Hematopoietic multipotent progenitor cell treated with erythropoietin and hydrocortisone succinate and interleukin-3 and kit ligand, for 15 days (in vitro differentiated cells): ENCODE measurements around the gene PTPRM.

ENCODE experiments used
- DNase-seq: peaks from one replicate; pipeline ENCODE4 v3.0.0-alpha.2; 2015; ENCODE audit warnings: low spot score

Gene PTPRM

DNA sequence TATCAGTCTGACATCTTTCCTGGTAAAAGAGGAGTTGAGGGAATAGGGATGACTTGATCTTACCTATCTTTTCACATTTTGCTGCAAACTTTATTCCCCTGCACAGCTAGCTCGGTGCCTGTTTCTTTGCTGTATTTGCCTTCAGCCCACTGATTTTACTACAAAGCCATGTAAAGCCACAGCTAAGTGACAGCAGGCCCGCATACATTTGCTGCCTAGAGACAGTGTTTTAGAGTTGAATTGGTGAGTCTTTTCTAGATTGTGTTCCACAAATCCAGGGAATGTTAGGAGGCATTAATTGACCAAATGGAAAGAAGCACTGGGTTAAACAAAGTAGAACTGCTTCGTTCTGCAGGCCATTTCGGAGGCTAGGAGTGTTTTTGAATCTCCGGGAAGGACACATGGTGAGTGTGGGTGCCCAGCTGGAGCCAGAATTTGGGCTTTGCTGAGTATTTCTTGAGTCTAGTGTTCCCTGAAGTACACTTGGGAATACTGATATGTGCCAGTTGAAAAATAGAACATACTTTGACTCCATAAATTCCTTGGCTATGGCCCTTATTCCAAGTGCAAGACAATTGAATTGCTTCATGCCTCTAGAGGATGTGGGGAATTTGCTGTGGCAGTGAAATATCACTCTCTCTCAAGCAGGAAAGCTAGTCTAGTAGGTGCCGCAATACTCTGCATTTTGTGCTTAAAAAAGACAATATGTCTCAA, 329.8 kb downstream of the PTPRM start:
- no peak for DNase-seq

DNA sequence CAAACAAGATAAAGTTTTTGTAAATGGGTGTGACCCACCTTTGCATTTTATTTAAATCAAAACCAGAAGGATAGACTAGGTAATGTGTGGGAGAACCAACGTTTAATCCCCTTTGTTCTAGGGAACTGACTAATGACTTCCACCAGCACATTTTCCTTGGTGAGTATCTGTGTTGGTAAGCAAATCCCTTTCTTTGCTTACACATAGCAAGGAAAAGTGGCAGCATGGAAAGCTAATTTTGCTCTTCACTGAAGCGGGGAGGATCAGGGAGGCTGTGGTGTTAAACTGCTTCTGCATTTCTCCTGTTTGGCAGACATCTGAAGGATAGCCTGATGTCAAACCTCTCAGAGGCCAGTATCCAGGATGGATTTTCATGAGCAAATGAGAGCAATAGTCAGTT, 331.1 kb downstream of the PTPRM start:
- DNase-seq: no peak

DNA sequence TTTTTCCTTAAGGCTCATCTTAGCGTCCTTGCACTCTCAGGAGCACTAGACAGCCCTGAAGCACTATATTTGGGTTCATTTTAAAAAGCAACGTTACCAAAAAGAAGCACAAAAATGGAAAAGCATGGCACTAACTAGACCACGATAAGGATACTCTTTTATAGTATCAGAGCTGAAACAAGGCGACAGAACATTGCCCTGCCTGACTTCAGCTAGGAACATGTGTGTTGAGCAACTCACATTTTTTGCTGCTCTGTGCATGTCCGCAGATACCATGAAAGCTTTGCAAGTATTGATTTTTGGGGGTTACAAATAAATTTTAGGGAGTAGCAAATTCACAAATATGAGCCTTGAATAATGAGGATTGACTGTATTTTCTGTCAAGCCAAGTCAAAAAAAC, 332.0 kb downstream of the PTPRM start:
- DNase-seq: no peak

DNA sequence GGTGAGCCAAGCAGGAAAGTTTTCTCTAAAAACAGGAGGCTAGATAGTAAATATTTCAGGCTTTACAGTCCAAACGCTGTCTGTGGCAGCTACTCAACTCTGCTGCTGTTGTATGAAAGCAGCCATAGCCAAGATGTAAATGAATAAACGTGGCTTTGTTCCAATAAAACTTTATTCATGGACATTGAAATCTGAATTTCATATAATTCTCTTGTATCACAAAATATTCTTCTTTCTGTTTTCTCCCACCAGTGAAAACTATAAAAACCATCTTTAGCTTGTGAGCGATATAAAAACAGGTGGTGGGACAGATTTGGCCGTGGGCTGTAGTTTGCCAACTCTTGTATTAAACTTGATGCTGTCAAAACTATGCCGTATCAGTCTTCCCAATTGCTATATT, 333.0 kb downstream of the PTPRM start:
- no peak for DNase-seq

DNA sequence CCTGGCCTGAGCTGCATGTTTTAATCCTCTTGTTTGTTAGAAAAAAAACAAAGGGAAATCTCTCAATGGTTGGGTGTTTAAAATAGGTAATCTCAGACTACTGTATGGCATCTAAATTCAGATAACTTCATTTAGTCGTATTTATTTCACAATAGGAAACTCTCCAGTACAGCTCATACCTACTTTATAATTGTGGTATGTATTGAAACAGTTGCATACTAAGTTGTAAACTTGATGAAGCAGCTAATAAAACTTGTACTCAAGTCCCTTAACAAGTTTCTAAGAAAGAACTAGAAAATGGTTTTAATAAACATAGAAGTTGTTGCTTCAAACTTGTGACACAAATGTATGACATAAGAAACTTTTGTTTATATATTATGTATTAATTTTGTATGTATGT, 334.5 kb downstream of the PTPRM start:
- no peak for DNase-seq

DNA sequence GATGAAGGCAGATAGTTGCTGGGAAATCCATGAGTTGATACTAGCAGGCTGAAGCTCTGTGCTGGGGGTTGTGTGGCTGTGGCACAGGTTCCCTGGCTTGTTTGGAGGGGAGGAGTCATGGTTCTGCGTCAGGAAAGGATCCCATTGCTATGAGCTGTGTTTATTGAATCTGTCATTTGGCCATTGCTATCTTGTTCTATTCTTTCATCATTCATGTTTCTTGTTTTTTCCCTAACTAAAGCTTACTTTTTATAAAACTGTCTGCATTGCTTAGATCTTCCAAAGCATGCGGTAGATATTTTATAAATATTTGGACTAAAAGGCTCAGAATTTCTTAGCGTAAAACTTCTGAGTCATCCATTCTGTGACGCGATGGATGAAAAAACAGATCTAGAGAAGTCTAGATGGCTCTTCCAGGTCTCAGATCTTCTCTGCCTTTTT, 335.3 kb downstream of the PTPRM start:
- no peak for DNase-seq

DNA sequence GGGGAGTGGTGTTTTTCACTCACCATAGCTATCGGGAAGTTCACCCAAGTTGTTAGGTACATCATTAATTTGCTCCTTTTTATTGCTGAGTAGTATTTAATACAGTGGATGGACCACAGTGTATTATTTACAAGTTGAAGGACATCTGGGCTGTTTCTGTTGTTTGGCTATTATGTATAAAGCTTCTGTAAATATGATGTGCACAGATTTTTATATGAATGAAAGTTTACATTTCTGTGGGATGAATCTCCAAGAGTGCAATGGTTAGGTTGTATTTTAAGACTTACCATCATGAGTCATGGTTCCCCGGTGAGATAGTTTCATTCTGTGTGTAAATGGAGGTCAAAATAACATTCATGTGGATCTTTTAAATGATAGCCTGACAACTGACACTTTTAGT, 337.4 kb downstream of the PTPRM start:
- DNase-seq: no peak

DNA sequence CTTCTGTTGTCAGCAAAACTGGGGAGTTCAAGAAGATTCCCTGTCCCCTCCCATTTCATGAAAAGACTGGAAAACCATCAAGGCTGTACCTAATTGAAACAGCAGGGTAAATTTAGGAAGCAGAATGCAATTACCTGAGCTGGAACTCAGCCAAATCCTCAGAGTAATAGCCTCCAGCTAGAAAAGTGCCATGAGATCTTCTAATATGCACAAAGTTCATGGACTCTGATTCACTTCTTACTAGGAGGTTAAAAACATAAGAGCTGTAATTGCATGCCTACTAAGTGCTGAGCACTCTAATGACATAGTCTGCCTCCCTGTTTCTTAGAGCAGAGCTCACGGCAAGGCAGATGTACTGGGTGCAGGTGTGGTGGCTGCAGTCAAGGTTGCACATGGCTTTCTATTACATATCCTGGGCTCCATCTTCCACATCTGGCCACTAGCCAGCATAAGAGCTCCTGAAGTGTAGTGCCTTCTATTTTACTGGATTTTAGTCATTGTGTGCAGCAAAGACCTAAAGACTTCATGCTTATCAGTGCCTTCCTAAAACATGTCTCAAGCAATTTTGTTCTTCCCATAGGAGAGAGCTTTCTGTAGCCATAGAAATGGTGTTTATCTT, 341.7 kb downstream of the PTPRM start:
- no peak for DNase-seq

DNA sequence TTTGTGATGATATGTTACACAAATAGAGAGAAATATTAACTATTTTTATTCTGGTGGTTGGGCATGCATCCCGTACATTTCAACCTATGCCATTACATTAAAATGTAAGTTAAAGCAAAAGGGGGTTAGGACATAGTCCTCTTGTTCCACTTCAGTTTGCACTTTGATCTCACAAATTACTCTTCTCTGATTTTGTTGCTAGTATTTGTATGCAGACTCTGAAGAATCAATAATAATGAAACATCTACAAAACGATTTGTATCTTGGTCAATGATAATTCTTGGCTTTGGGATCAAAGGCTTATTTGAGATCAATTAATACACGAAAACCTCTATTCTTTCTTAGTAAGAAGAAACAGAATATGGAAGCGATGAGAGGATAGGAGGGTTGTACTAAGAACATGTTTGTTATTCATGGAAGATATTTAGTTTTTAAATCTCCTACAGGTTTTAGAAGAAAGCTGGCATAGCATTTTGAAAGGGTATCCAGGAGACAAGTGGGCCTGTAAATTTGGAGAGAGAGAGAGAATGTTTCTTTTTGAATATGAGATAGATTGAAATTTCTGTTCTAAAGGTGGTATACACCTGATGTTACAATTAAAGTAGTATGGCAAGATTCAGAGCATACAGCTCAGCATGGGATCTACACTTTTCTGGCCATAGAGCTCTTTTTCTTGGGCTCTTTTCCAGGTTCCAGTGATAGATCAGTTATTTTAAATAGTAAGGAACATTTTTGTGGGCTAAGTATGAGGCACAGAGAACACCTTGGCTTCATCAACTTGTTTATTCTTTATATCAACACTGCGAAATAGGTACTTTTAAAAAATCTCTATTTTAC, 347.9 kb downstream of the PTPRM start:
- no peak for DNase-seq

DNA sequence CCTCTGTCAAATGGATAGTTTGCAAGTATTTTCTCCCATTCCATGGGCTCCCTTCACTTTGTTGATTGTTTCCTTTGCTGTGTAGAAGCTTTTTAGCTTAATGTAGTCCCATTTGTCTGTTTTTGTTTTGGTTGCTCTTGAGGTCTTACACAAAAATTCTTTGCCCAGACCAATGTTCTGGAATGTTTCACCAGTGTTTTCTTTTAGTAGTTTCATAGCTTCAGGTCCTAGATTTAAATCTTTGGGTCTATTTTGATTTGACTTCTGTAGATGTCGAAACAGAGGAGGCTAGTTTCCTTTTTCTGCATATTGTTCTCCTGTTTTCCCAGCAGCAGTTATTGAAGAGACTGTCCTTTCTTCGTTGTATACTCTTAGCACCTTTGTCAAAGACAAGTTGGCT, 351.6 kb downstream of the PTPRM start:
- DNase-seq: no peak

DNA sequence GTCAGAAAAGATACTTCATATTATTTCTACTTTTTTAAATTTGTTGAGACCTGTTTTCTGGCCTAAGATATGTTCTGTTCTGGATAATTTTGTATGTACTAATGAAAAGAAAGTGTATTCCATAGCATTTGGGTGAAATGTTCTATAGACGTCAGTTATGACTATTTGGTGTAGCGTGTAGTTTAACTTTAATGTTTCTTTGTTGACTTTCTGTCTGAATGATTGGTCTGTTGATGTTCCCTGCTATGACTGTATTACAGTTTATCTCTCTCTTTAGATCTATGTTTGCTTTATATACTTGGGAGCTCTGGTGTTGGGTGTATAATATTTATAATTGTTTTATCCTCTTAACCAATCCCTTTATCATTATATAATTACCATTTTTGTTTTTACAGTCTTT, 352.4 kb downstream of the PTPRM start:
- DNase-seq: no peak

DNA sequence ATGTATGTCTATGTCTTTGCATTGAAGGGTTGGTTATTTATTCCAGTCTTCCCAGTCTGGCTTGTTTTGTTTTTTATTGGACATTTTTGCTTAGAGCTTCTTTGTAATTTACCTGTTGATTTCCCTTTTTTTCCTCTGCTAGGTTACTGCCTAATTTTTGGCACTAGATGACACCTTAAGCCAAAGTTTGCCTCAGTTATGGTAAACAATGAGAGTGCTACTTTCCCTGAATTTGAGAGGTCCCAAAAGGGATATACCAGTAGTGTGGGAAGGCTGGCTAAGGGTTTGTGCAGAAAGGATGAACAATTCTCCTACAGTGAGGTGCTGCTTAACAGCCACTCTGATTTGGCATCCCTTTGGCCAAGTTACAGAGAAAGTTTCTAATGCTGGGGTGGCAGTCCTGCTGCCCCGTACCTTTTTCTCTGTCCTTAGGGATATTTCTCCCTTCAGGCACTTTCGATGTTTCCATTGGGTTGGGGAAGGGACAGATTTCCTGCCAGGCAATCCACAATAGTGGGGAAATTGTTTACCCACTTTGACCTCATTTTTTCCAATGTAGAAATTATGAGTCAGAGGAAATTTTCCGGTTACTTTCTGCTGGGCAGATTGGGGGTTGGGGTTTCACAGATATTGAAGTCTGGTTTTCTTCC, 354.9 kb downstream of the PTPRM start:
- no peak for DNase-seq

DNA sequence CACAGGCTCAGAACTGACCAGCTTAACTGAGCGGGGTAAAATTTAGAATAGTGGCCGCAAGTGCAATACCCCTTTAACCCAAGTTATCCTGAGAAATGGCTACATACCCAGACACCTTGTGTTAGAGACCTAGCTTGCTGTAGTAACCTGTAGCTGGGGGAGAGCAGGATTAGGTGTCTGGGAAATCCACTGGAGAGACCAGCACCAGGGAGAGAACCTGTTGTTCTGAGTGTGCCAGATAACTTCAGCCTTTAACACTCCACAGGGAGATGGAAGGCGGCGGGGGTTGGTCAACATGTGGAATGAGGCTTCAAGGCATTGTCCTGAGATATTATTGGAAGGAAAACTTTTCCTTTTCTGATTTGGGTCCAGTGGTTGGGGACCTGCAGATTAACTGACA, 356.0 kb downstream of the PTPRM start:
- no peak for DNase-seq

DNA sequence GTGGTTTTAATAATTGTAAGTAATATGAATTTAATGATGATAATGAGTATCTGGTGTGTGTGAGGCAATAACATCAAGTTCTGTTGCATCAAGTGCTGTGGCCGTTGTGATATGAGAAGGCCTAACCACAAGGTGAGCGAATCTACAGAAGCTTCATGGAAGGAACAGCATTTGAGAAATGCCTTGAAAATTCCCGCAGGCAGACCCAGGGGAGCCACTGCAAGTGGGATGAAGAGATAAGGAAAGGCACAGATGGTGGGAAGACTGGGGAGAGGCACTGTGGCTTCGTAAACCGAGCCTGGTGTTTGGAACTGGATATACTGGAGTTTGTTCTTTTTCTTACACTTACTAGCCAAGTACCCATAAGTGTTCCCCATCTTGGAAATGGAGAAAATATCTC, 357.5 kb downstream of the PTPRM start:
- DNase-seq: no peak

DNA sequence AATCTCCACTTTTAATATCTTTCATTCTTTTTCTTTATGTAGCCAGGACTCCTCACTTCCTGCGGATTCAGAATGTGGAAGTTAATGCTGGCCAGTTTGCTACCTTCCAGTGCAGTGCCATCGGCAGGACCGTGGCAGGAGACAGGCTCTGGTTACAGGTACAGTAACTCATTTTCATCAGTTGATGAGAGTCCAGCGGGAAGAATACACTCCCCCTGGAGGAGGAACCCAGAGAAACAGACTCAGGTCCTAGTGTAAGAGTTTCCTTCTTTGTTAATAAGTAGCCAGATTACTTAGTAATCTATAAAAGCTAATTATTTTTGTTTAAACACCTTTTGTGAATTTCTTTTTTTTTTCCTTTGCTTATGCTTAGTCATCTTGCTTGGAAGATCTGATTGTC, 359.4 kb downstream of the PTPRM start:
- no peak for DNase-seq

DNA sequence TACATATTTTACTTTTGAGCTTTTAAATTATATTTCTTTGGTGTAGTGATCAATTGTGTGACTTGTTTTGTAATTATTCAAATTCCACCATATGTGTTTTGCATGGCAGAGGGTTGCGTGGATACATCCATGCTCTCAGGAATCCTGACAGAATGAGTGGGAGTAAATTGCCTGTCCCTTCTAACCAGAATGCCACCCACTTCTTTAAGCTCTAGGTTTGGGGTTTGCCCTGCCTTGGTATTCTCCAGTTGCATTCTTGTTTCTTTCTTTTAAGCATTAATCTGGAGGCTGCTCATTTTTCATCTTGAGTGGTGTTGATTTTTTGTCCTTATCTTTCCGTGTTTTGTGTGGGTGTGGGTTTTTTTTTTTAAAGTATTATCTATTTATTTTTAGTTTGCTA, 360.0 kb downstream of the PTPRM start:
- no peak for DNase-seq

DNA sequence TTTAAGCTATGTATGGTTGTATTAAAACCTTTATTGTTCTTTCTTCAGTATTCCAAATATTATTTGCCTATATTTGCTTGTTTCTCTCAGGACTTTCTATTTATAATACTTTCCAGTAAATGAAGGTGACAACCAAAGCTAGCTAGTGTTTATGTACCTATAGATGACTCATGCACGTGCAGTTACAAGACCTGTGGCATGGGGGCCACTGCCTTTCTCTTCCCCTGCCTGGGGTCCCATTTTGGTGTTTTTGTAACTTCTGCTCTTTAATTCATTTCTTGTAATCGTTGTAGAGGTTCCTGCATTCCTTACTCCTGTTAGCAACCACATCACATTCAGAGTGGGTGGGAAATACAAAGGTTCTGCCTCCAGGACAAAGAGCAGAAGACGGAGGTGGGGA, 364.6 kb downstream of the PTPRM start:
- DNase-seq: no peak

DNA sequence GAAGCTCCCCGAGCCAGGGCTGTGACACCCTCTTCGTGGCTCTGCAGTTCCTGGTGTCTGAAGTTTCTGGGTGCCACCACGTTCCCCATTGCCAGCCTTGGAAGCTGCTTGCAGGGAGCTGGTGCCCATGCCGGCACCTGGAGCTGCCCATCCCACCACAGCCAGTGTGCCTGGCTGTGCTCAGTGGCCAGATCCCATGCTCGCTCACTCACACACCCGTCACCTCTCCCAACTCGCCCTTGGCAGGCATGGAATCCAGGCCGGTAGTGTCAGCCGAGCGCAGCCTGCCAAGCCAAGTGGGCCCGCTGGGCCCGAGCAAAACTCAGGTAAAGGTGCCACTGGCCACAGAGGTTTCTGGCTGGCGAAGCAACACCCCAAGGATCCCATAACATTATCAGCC, 370.2 kb downstream of the PTPRM start:
- DNase-seq: no peak

DNA sequence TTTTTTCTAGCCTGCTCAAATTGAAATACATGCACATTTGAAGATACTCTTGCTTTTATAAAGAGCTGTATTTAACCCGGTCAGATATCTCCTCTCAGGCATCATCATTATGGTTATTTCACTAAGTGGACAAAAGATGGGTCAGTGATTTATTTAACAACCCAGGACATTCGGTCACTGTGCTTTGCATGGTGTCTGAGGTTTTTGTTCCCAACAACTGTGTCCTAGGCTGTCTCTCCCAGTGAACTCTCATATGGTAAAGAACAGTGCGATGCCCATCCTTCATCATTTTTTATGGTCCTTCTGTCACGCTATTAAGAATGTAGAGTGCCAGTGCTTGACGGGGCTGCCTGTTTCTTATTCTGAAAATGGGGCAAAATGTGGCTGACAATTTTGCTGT, 372.4 kb downstream of the PTPRM start:
- no peak for DNase-seq

DNA sequence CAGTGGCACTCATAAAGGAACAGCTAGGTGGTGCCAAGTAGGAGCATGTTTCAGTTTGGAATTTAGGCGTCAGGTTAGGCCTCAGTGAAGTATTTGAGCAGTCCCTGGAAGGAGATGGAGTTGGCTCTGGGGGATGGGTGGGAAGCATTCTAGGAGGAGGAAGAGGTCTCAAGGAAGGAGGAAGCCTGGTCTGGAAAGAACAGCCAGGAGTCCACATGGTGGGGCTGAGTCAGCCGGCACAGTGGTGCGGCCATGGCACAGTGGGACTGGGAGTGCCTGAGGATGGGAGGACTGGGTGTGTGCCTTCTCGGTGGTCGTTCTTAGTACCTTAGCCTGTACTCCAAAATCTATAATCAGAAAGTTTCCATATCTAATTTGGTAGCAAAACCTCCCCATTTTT, 373.3 kb downstream of the PTPRM start:
- no peak for DNase-seq

DNA sequence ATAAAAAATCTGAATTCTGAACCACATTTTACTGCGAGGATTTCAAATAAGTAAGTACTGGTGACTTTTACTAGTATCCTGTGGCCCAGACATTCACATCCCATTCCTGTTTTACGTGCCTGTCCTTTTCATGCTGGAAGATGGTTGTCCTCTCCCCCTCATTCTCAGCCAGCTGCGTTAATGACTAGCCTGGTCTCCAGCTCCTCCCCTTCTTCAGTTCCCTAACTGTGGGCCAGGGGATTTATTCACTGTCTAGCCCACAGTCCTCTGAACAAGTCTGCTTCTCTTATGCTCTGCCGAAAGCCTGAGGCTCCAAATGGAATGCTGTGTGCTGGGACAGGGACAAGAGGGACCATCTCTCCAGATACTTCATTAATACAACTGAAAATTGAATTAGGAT, 373.9 kb downstream of the PTPRM start:
- DNase-seq: no peak

DNA sequence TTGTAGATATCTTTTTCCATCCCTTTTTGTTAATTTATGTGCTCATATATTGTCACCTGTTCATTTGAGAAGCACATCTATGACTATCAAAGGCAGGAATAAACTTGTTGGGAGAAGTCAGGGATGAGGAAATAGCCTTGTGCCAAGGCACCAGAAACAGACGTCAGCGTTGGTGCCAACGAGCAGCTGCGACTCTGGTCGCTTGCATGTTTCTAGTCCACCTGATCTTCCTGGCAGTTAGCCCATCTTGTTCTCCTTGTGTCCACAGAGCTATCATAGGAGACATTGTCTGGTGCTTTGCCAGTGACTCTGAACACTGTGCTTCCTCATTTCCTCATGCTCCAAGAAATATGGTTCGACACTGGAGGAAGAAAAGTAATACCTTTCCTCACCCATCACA, 374.4 kb downstream of the PTPRM start:
- DNase-seq: no peak

DNA sequence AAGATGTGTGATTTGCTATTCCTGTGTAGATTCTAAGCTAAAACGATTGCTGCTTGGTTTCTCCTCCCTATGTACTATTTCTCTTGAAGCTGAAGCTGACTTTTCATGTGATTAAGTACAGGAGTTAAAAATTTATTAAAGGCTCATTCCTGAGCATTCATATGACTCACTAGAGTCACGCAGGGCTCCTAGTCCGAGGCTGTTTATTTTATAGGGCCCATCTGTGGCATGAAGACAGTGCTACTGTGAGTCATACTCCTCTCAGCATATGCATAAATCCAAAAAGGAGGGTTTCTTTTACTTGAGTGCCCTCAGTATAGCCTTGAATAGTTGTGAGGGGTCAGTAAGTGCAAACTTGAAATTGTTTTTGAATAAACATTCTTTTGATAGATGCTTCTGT, 378.8 kb downstream of the PTPRM start:
- no peak for DNase-seq
